Liver (tissue), 9 donors: Measurements from ENCODE around the gene PDCL2. TPM values are rescaled to one million over a fixed set of nuclear protein-coding genes. Genes with fewer than 3 reads are reported as not detected.

ENCODE experiments used
- DNase-seq: peaks from one replicate; pipeline ENCODE4 v3.0.0-alpha.2; 2017; ENCODE audit warnings: low spot score
- H3K27ac ChIP-seq, 2 donors: one replicate each; pipeline ENCODE4 v1.7.0; 2013; ENCODE audit warnings: inconsistent platforms in 2 of 2, low read length in 2 of 2, control low read depth in 1 of 2, low read depth in 1 of 2, mild to moderate bottlenecking in 1 of 2
- H3K27me3 ChIP-seq, 4 donors: one replicate each; pipeline versions ENCODE4 v1.6.1 to v1.7.0; 2013; ENCODE audit warnings: low read length in 3 of 4, inconsistent platforms in 1 of 4, mild to moderate bottlenecking in 1 of 4, moderate library complexity in 1 of 4; ENCODE audit not compliant: control insufficient read depth in 4 of 4, insufficient read depth in 4 of 4
- H3K36me3 ChIP-seq, 4 donors: one replicate each; pipeline versions ENCODE4 v1.6.1 to v1.7.0; 2013; ENCODE audit warnings: low read length in 3 of 4, mild to moderate bottlenecking in 3 of 4, low read depth in 1 of 4, moderate library complexity in 1 of 4; ENCODE audit not compliant: control insufficient read depth in 4 of 4, insufficient read depth in 3 of 4
- H3K4me1 ChIP-seq, 4 donors: one replicate each; pipeline versions ENCODE4 v1.6.1 to v1.7.0; 2013; ENCODE audit warnings: low read length in 3 of 4, mild to moderate bottlenecking in 3 of 4, moderate library complexity in 1 of 4; ENCODE audit not compliant: control insufficient read depth in 4 of 4, insufficient read depth in 4 of 4
- H3K4me3 ChIP-seq, 3 donors: one replicate each; pipeline versions ENCODE4 v1.6.1 to v1.7.0; 2013; ENCODE audit warnings: low read length in 3 of 3, control low read depth in 1 of 3, low read depth in 1 of 3, mild to moderate bottlenecking in 1 of 3
- H3K9ac ChIP-seq, 2 donors: one replicate each; pipeline ENCODE4 v1.7.0; 2013; ENCODE audit warnings: low read length in 2 of 2, mild to moderate bottlenecking in 2 of 2, moderate library complexity in 2 of 2, control low read depth in 1 of 2, low read depth in 1 of 2
- H3K9me3 ChIP-seq, 4 donors: one replicate each; pipeline versions ENCODE4 v1.6.1 to v1.7.0; 2013; ENCODE audit warnings: low read length in 3 of 4; ENCODE audit not compliant: control insufficient read depth in 4 of 4
- EGR1 ChIP-seq, 2 donors: IDR thresholded peaks; 2 replicates each; pipeline ENCODE4 v1.6.1; 2016 to 2018; ENCODE audit warnings: antibody characterized with exemption in 2 of 2, low read depth in 2 of 2
- FOXA1 ChIP-seq: IDR thresholded peaks from 2 replicates; pipeline ENCODE4 v1.6.1; 2016; ENCODE audit warnings: antibody characterized with exemption
- FOXA2 ChIP-seq: IDR thresholded peaks from 2 replicates; pipeline ENCODE4 v1.6.1; 2016; ENCODE audit warnings: antibody characterized with exemption
- GABPA ChIP-seq, 2 donors: IDR thresholded peaks in 1 of 2; conservative IDR thresholded peaks in 1 of 2; 2 replicates each; pipeline ENCODE4 v1.6.1; 2016; ENCODE audit warnings: antibody characterized with exemption in 2 of 2, mild to moderate bottlenecking in 1 of 2, moderate library complexity in 1 of 2
- HNF4G ChIP-seq: IDR thresholded peaks from 2 replicates; pipeline ENCODE4 v1.6.1; 2016; ENCODE audit warnings: antibody characterized with exemption
- NR2F2 ChIP-seq: IDR thresholded peaks from 2 replicates; pipeline ENCODE4 v1.6.1; 2016; ENCODE audit warnings: antibody characterized with exemption
- RAD21 ChIP-seq, 2 donors: IDR thresholded peaks; 2 replicates each; pipeline ENCODE4 v1.6.1; 2016; ENCODE audit warnings: antibody characterized with exemption in 2 of 2, mild to moderate bottlenecking in 2 of 2
- RXRA ChIP-seq, 2 donors: IDR thresholded peaks; 2 replicates each; pipeline ENCODE4 v1.6.1; 2017 to 2018; ENCODE audit warnings: antibody characterized with exemption in 2 of 2, mild to moderate bottlenecking in 1 of 2
- SP1 ChIP-seq: IDR thresholded peaks from 2 replicates; pipeline ENCODE4 v1.6.1; 2018; ENCODE audit warnings: antibody characterized with exemption, mild to moderate bottlenecking
- TAF1 ChIP-seq: conservative IDR thresholded peaks from 2 replicates; pipeline ENCODE4 v1.6.1; 2016; ENCODE audit warnings: antibody characterized with exemption, mild to moderate bottlenecking
- YY1 ChIP-seq: IDR thresholded peaks from 2 replicates; pipeline ENCODE4 v1.6.1; 2016; ENCODE audit warnings: antibody characterized with exemption, mild to moderate bottlenecking
- WGBS: extraction: QIAGEN DNeasy Blood & Tissue Kit; methylation state at CpG from one replicate; pipeline ENCODE4 v1.1.7; 2013; 5-methylcytosine and 5-hydroxymethylcytosine counted together
- polyA plus RNA-seq, 2 donors: library from polyadenylated mRNA; stranded (reverse) in 1 of 2; unstranded in 1 of 2; fragments of 200-250 nt in 1 of 2; fragments of >200 nt in 1 of 2; fragmentation: Nextera tagmentation in 1 of 2; extraction: Ambion mirVana in 1 of 2; gene quantifications; one replicate each; pipeline versions ENCODE4 v1.2.1 to v1.2.3, GENCODE V29; 2013 to 2015
- total RNA-seq, 2 donors: library from RNA; depleted of rRNA; stranded (reverse); fragments of >200 nt; gene quantifications; one replicate each; pipeline ENCODE4 v1.2.3, GENCODE V29; 2014
- TF ChIP-seq, protein P1 (sequence below): IDR thresholded peaks from 2 replicates; pipeline ENCODE4 v1.6.1; 2016; ENCODE audit warnings: antibody characterized with exemption, mild to moderate bottlenecking
- TF ChIP-seq, protein P2 (sequence below): IDR thresholded peaks from 2 replicates; pipeline ENCODE4 v1.6.1; 2016; ENCODE audit warnings: antibody characterized with exemption
- TF ChIP-seq, protein P3 (sequence below): IDR thresholded peaks from 2 replicates; pipeline ENCODE4 v1.6.1; 2016; ENCODE audit warnings: antibody characterized with exemption
- donor health status: healthy.
- donor health status: healthy.
- donor health status: healthy.
- donor health status: healthy.
- donor health status: healthy.

The PDCL2 gene
- total and polyA plus RNA-seq, 4 donors: not detected

DNA sequence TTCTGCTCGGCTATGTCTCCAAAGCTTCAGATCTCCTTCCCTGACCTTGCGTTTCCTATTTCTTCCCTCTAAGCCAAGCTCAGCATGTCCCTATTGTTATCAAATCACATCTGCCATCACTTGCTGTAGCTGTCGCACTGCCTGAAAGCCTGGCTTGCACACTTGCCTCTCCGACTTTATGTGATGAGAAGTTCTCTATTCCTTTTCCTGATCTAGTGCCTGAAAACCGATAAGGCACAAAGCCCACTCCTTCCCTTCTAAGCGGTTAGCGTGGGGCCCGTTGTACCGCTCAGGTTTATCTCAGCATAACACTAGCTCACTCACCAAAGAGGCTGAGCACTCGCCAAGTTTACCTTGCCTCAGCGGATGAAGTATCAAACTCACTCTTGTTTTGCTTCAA, 43.2 kb upstream of the PDCL2 start:
- H3K4me3 ChIP-seq: no peak overlapping the region
- no peak for DNase-seq
- WGBS: 3% methylated on average over 11 of the region's 11 CpGs
- peaks cover 0 to 13% (median 8%) of the 10 kb centered on the region in 4 donors for H3K27me3 ChIP-seq
- no peaks in the 10 kb centered on the region for H3K36me3 ChIP-seq
- no peak overlapping the region for H3K27ac ChIP-seq
- TF ChIP-seq HNF4G: no peak
- TF ChIP-seq NR2F2: no peak
- TF ChIP-seq FOXA1: no peak
- TF ChIP-seq, protein P1, sequence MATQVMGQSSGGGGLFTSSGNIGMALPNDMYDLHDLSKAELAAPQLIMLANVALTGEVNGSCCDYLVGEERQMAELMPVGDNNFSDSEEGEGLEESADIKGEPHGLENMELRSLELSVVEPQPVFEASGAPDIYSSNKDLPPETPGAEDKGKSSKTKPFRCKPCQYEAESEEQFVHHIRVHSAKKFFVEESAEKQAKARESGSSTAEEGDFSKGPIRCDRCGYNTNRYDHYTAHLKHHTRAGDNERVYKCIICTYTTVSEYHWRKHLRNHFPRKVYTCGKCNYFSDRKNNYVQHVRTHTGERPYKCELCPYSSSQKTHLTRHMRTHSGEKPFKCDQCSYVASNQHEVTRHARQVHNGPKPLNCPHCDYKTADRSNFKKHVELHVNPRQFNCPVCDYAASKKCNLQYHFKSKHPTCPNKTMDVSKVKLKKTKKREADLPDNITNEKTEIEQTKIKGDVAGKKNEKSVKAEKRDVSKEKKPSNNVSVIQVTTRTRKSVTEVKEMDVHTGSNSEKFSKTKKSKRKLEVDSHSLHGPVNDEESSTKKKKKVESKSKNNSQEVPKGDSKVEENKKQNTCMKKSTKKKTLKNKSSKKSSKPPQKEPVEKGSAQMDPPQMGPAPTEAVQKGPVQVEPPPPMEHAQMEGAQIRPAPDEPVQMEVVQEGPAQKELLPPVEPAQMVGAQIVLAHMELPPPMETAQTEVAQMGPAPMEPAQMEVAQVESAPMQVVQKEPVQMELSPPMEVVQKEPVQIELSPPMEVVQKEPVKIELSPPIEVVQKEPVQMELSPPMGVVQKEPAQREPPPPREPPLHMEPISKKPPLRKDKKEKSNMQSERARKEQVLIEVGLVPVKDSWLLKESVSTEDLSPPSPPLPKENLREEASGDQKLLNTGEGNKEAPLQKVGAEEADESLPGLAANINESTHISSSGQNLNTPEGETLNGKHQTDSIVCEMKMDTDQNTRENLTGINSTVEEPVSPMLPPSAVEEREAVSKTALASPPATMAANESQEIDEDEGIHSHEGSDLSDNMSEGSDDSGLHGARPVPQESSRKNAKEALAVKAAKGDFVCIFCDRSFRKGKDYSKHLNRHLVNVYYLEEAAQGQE: no peak
- no peak for TF ChIP-seq YY1
- no peak for TF ChIP-seq FOXA2
- no peak for TF ChIP-seq RXRA (IDR thresholded peaks at IDR 0.05)
- TF ChIP-seq TAF1: no peak
- TF ChIP-seq, protein P2, sequence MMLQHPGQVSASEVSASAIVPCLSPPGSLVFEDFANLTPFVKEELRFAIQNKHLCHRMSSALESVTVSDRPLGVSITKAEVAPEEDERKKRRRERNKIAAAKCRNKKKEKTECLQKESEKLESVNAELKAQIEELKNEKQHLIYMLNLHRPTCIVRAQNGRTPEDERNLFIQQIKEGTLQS: no peak
- no peak for TF ChIP-seq EGR1 (IDR thresholded peaks at IDR 0.05; ENCODE audit: low read depth in 2 of 2)
- TF ChIP-seq, protein P3, sequence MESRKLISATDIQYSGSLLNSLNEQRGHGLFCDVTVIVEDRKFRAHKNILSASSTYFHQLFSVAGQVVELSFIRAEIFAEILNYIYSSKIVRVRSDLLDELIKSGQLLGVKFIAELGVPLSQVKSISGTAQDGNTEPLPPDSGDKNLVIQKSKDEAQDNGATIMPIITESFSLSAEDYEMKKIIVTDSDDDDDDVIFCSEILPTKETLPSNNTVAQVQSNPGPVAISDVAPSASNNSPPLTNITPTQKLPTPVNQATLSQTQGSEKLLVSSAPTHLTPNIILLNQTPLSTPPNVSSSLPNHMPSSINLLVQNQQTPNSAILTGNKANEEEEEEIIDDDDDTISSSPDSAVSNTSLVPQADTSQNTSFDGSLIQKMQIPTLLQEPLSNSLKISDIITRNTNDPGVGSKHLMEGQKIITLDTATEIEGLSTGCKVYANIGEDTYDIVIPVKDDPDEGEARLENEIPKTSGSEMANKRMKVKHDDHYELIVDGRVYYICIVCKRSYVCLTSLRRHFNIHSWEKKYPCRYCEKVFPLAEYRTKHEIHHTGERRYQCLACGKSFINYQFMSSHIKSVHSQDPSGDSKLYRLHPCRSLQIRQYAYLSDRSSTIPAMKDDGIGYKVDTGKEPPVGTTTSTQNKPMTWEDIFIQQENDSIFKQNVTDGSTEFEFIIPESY: no peak
- H3K9me3 ChIP-seq: no peaks in the 10 kb centered on the region
- peaks cover 3 to 11% (median 6%) of the 10 kb centered on the region in 4 donors for H3K4me1 ChIP-seq
- H3K9ac ChIP-seq: no peak overlapping the region

DNA sequence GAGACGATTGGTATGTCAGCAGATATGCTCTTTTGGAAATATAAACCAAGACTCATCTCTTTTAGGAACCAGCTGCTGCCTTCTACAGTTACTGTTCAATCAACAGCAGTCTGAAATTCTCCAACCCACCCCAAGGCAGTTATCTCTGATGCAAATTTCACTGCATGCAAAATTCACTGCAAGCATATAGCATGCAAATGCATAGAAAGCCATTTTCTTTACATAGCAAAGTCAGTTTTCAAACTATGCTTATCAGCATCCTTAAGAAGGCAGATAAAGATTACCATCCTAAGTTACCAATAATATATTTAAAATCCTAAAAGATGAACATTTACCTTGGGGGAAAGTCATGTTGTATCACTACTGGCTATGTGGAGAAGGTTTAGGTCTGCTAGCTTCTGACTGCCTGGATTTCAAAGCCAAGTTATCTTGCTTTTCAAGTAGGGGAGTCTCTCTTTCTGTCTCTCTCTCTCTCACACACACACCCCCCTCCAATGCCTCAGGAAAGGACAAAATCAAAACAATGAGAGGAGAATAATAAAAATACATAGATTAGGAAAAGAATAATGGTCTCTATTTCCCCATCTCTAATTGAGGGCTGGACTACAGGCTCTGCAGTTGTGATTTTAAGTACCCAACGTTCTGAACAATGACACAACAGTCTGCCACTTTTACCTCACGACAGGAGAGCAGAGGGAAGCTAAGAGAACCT, 42.5 kb upstream of the PDCL2 start:
- no peak for DNase-seq
- TF ChIP-seq GABPA (IDR thresholded peaks at IDR 0.05 in 1 of 2, conservative IDR thresholded peaks at IDR 0.05 in 1 of 2): no peak
- no peak for TF ChIP-seq FOXA2
- no peak for TF ChIP-seq HNF4G
- no peak for TF ChIP-seq RAD21 (IDR thresholded peaks at IDR 0.05)
- TF ChIP-seq, protein P1: no peak
- no peak for TF ChIP-seq SP1
- no peak for TF ChIP-seq TAF1
- no peak for TF ChIP-seq EGR1 (IDR thresholded peaks at IDR 0.05; ENCODE audit: low read depth in 2 of 2)
- Histone ChIP-seq H3K9me3 (no peaks in the 10 kb centered on the region), H3K36me3 (no peaks in the 10 kb centered on the region), H3K9ac (no peak overlapping the region), H3K27me3 (peaks cover 0 to 13% (median 8%) of the 10 kb centered on the region in 4 donors), H3K27ac (no peak overlapping the region), H3K4me1 (peaks cover 3 to 11% (median 6%) of the 10 kb centered on the region in 4 donors), H3K4me3 (no peak overlapping the region)
- 23% methylated on average over 3 of the region's 3 CpGs for WGBS
